ENCODE results near the gene BANF2. TPM values are rescaled to one million over a fixed set of nuclear protein-coding genes. Genes with fewer than 3 reads are reported as not detected.

BANF2 gene
- polyA plus RNA-seq, 1 donor from 2014 or later, result not detected

GRCh38 chr20:17676942-17677341 lies 22.8 kb upstream of the BANF2 start:
- TF ChIP-seq EZH2 (IDR thresholded peaks at IDR 0.05; ENCODE audit: borderline replicate concordance, insufficient read depth, low read length, poor library complexity, severe bottlenecking) (no peak), EP300 (conservative IDR thresholded peaks at IDR 0.05; ENCODE audit: poor library complexity, severe bottlenecking) (no peak), SMC3 (conservative IDR thresholded peaks at IDR 0.05; ENCODE audit: poor library complexity) (no peak), RAD21 (conservative IDR thresholded peaks at IDR 0.05) (no peak), TAF1 (IDR thresholded peaks at IDR 0.05; ENCODE audit: low read depth) (no peak), POLR2AphosphoS5 (IDR thresholded peaks at IDR 0.05) (no peak), CTCF (IDR thresholded peaks at IDR 0.05; ENCODE audit: poor library complexity, severe bottlenecking) (no peak), MXI1 (conservative IDR thresholded peaks at IDR 0.05; ENCODE audit: poor library complexity, severe bottlenecking) (no peak), REST (IDR thresholded peaks at IDR 0.05; ENCODE audit: borderline replicate concordance) (no peak)
- Histone ChIP-seq H2AFZ (ENCODE audit: low read depth, low read length) (no peak overlapping the region), H3K9me2 (ENCODE audit: insufficient read depth, low read length) (no peaks in the 10 kb centered on the region), H3K9me3 (ENCODE audit: low read length) (no peaks in the 10 kb centered on the region), H3K4me3 (ENCODE audit: low read length) (no peak overlapping the region), H3K36me3 (ENCODE audit: insufficient read depth, low read length) (no peaks in the 10 kb centered on the region), H3K79me2 (replicated peaks; ENCODE audit: insufficient read depth, low read length) (no peaks in the 10 kb centered on the region), H3K4me2 (ENCODE audit: low read length) (no peak overlapping the region), H3K9ac (ENCODE audit: low read length) (no peak overlapping the region), H4K20me1 (ENCODE audit: insufficient read depth) (no peaks in the 10 kb centered on the region), H3F3A (ENCODE audit: insufficient read depth, low read length, poor library complexity, severe bottlenecking) (no peaks in the 10 kb centered on the region), H3K27me3 (ENCODE audit: insufficient read depth, low read depth, low read length) (no peaks in the 10 kb centered on the region), H3K27ac (ENCODE audit: low read length) (no peak overlapping the region)

DNA sequence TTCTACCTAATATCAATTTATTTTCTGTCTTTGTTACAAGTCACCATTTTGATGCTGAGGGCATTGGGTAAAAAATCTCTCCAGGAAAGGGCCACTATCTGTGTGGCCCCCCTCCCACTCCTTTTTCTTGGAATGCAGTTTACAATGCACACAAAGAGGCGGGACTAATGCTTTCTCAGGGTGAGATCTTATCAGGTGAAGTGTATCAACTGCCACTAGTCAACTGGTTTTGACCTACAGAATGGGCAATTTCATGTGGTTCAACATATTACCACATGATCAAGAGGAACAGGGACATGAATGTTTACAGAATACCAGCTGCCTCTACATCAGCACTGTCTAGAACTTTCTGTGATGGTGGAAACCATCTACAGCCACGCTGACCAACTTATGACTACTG lies 21.5 kb upstream of the BANF2 start:
- Histone ChIP-seq H4K20me1 (ENCODE audit: insufficient read depth) (no peaks in the 10 kb centered on the region), H3K36me3 (ENCODE audit: insufficient read depth, low read length) (no peaks in the 10 kb centered on the region), H3K79me2 (replicated peaks; ENCODE audit: insufficient read depth, low read length) (no peaks in the 10 kb centered on the region), H3K4me3 (ENCODE audit: low read length) (no peak overlapping the region), H3K27me3 (ENCODE audit: insufficient read depth, low read depth, low read length) (no peaks in the 10 kb centered on the region), H3K9me3 (ENCODE audit: low read length) (no peaks in the 10 kb centered on the region), H3K4me2 (ENCODE audit: low read length) (no peak overlapping the region), H3K9me2 (ENCODE audit: insufficient read depth, low read length) (no peaks in the 10 kb centered on the region), H3K27ac (ENCODE audit: low read length) (no peak overlapping the region), H3K9ac (ENCODE audit: low read length) (no peak overlapping the region), H3F3A (ENCODE audit: insufficient read depth, low read length, poor library complexity, severe bottlenecking) (no peaks in the 10 kb centered on the region), H2AFZ (ENCODE audit: low read depth, low read length) (no peak overlapping the region)
- no peak for TF ChIP-seq SMC3 (conservative IDR thresholded peaks at IDR 0.05; ENCODE audit: poor library complexity)
- TF ChIP-seq EZH2 (IDR thresholded peaks at IDR 0.05; ENCODE audit: borderline replicate concordance, insufficient read depth, low read length, poor library complexity, severe bottlenecking), result no peak
- TF ChIP-seq RAD21 (conservative IDR thresholded peaks at IDR 0.05), result no peak
- no peak for TF ChIP-seq POLR2AphosphoS5 (IDR thresholded peaks at IDR 0.05)
- no peak for TF ChIP-seq MXI1 (conservative IDR thresholded peaks at IDR 0.05; ENCODE audit: poor library complexity, severe bottlenecking)
- no peak for TF ChIP-seq EP300 (conservative IDR thresholded peaks at IDR 0.05; ENCODE audit: poor library complexity, severe bottlenecking)
- no peak for TF ChIP-seq TAF1 (IDR thresholded peaks at IDR 0.05; ENCODE audit: low read depth)
- no peak for TF ChIP-seq CTCF (IDR thresholded peaks at IDR 0.05; ENCODE audit: poor library complexity, severe bottlenecking)
- no peak for TF ChIP-seq REST (IDR thresholded peaks at IDR 0.05; ENCODE audit: borderline replicate concordance)

All from neural cell (in vitro differentiated cells).